ENCODE measurements around the gene SAP30. TPM values are rescaled to one million over a fixed set of nuclear protein-coding genes. Genes with fewer than 3 reads are reported as not detected.
A peak's percentile ranks its signal among the peaks of the same experiment; 100 is the strongest.

Gene SAP30
- total RNA-seq, 1 donor from 2014 or later = 22.2 TPM

DNA sequence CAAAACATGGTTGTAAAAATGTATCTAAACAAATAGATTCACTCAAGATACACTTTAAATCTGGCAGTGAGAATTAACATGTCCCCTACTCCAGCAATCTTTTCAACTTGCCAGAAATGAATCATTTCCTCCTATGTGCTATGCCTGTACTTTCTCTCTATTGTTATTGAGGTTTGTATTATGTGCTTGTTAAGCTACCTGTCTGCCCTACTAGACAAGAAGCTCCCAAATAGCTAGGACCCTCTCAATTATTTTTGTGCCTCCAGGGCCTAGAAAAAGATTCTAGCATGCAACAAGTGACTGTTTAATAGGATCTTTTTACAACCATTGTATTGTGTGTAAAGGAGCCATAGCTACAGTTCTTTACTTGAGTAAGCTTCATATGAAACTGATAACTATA lies 3.5 kb upstream of the SAP30 start:
- DNase-seq (ENCODE audit: low spot score) = no peak
- H3K27ac Mint-ChIP-seq (ENCODE audit: unreplicated experiment) = no peak overlapping the region
- H3K4me3 Mint-ChIP-seq (ENCODE audit: unreplicated experiment) = no peak overlapping the region
- no peaks in the 10 kb centered on the region for H3K9me3 Mint-ChIP-seq (ENCODE audit: unreplicated experiment)
- H3K27me3 Mint-ChIP-seq (ENCODE audit: unreplicated experiment) = peaks cover 14% of the 10 kb centered on the region
- no peaks in the 10 kb centered on the region for H3K36me3 Mint-ChIP-seq (ENCODE audit: low read depth, unreplicated experiment)
- H3K4me1 Mint-ChIP-seq (ENCODE audit: unreplicated experiment) = peaks cover 27% of the 10 kb centered on the region
- TF ChIP-seq, protein P1, sequence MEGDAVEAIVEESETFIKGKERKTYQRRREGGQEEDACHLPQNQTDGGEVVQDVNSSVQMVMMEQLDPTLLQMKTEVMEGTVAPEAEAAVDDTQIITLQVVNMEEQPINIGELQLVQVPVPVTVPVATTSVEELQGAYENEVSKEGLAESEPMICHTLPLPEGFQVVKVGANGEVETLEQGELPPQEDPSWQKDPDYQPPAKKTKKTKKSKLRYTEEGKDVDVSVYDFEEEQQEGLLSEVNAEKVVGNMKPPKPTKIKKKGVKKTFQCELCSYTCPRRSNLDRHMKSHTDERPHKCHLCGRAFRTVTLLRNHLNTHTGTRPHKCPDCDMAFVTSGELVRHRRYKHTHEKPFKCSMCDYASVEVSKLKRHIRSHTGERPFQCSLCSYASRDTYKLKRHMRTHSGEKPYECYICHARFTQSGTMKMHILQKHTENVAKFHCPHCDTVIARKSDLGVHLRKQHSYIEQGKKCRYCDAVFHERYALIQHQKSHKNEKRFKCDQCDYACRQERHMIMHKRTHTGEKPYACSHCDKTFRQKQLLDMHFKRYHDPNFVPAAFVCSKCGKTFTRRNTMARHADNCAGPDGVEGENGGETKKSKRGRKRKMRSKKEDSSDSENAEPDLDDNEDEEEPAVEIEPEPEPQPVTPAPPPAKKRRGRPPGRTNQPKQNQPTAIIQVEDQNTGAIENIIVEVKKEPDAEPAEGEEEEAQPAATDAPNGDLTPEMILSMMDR (IDR thresholded peaks at IDR 0.05; ENCODE audit: unreplicated experiment) = no peak

- H3K27ac Mint-ChIP-seq (ENCODE audit: unreplicated experiment) = no peak overlapping the region
- H3K9me3 Mint-ChIP-seq (ENCODE audit: unreplicated experiment) = no peaks in the 10 kb centered on the region
- peaks cover 15% of the 10 kb centered on the region for H3K27me3 Mint-ChIP-seq (ENCODE audit: unreplicated experiment)
- no peak for DNase-seq (ENCODE audit: low spot score)
- TF ChIP-seq, protein P1 (IDR thresholded peaks at IDR 0.05; ENCODE audit: unreplicated experiment) = no peak
- peaks cover 32% of the 10 kb centered on the region for H3K4me1 Mint-ChIP-seq (ENCODE audit: unreplicated experiment)
- H3K4me3 Mint-ChIP-seq (ENCODE audit: unreplicated experiment) = no peak overlapping the region
- H3K36me3 Mint-ChIP-seq (ENCODE audit: low read depth, unreplicated experiment) = no peaks in the 10 kb centered on the region
Measured at GRCh38 chr4:173367946-173368345, 2.8 kb upstream of the SAP30 start.

- Mint-ChIP-seq H3K27me3 (ENCODE audit: unreplicated experiment) (peaks cover 15% of the 10 kb centered on the region), H3K4me1 (ENCODE audit: unreplicated experiment) (peaks cover 31% of the 10 kb centered on the region), H3K9me3 (ENCODE audit: unreplicated experiment) (no peaks in the 10 kb centered on the region), H3K36me3 (ENCODE audit: low read depth, unreplicated experiment) (no peaks in the 10 kb centered on the region), H3K4me3 (ENCODE audit: unreplicated experiment) (peak overlapping the region; percentile 97), H3K27ac (ENCODE audit: unreplicated experiment) (peak overlapping the region; percentile 96)
- TF ChIP-seq, protein P1 (IDR thresholded peaks at IDR 0.05; ENCODE audit: unreplicated experiment) = no peak
- peak; percentile 40 for DNase-seq (ENCODE audit: low spot score)
Measured at GRCh38 chr4:173370130-173370476, 651 bp upstream of the SAP30 start.

GRCh38 chr4:173371292-173372192 lies 788 bp downstream of the SAP30 start:
- H3K9me3 Mint-ChIP-seq (ENCODE audit: unreplicated experiment) = no peaks in the 10 kb centered on the region
- H3K36me3 Mint-ChIP-seq (ENCODE audit: low read depth, unreplicated experiment) = no peaks in the 10 kb centered on the region
- H3K27me3 Mint-ChIP-seq (ENCODE audit: unreplicated experiment) = peaks cover 13% of the 10 kb centered on the region
- TF ChIP-seq, protein P1 (IDR thresholded peaks at IDR 0.05; ENCODE audit: unreplicated experiment) = no peak
- peak; percentile 69 for DNase-seq (ENCODE audit: low spot score)
- peak overlapping the region; percentile 74 for H3K27ac Mint-ChIP-seq (ENCODE audit: unreplicated experiment)
- H3K4me3 Mint-ChIP-seq (ENCODE audit: unreplicated experiment) = peak overlapping the region; percentile 97
- peaks cover 21% of the 10 kb centered on the region for H3K4me1 Mint-ChIP-seq (ENCODE audit: unreplicated experiment)

DNA sequence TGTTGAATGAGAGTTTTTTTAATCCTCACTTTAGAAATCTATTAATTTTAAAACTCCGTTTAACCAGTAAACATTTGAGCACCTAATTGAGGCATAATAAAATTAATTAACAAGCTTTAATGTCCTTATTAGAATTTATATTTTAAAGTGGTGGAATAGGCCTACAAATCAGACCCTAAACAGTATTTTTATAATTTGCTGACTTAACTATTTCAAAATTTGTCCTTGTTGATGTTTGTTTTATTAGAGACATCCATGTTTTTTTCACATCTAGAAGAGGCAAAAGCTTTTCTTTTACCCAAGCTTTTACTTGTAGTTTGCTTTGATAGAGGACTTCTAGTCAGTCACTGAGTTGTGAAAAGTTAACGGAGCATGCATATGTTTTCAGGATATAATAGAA lies 3.8 kb downstream of the SAP30 start:
- no peak for DNase-seq (ENCODE audit: low spot score)
- Mint-ChIP-seq H3K27ac (ENCODE audit: unreplicated experiment) (no peak overlapping the region), H3K27me3 (ENCODE audit: unreplicated experiment) (peaks cover 9% of the 10 kb centered on the region), H3K9me3 (ENCODE audit: unreplicated experiment) (no peaks in the 10 kb centered on the region), H3K4me3 (ENCODE audit: unreplicated experiment) (no peak overlapping the region), H3K36me3 (ENCODE audit: low read depth, unreplicated experiment) (no peaks in the 10 kb centered on the region), H3K4me1 (ENCODE audit: unreplicated experiment) (peaks cover 10% of the 10 kb centered on the region)
- TF ChIP-seq, protein P1 (IDR thresholded peaks at IDR 0.05; ENCODE audit: unreplicated experiment) = no peak
